Breast epithelium (tissue), 4 donors: Measurements from ENCODE around the gene SULT6B1. TPM values are rescaled to one million over a fixed set of nuclear protein-coding genes. Genes with fewer than 3 reads are reported as not detected.

ENCODE experiments used
- DNase-seq, 2 donors: peaks; one replicate each; pipeline ENCODE4 v3.0.0-alpha.2; 2019; ENCODE audit warnings: low spot score in 2 of 2
- H3K27ac ChIP-seq, 2 donors: fragments of 200-600 bp; sonication (generic) in 1 of 2; one replicate each; pipeline ENCODE4 v1.5.1; 2016 to 2019; ENCODE audit warnings: mild to moderate bottlenecking in 1 of 2
- H3K27me3 ChIP-seq, 2 donors: fragments of 200-600 bp; sonication (generic) in 1 of 2; one replicate each; pipeline versions ENCODE4 v1.5.1 to v1.6.0; 2017 to 2019; ENCODE audit warnings: control low read depth in 1 of 2, mild to moderate bottlenecking in 1 of 2
- H3K36me3 ChIP-seq: fragments of 200-600 bp; one replicate; pipeline ENCODE4 v1.5.1; 2019
- H3K4me1 ChIP-seq, 2 donors: fragments of 200-600 bp; sonication (generic); one replicate each; pipeline ENCODE4 v1.5.1; 2016 to 2019; ENCODE audit warnings: control low read depth in 1 of 2
- H3K4me3 ChIP-seq, 3 donors: fragments of 200-600 bp; sonication (generic); 1 replicate in 2 of 3; 2 replicates in 1 of 3; pipeline ENCODE4 v1.5.1; 2016 to 2019; ENCODE audit warnings: mild to moderate bottlenecking in 3 of 3, moderate library complexity in 2 of 3
- H3K9me3 ChIP-seq, 2 donors: fragments of 200-600 bp; sonication (generic) in 1 of 2; one replicate each; pipeline ENCODE4 v1.5.1; 2016 to 2019; ENCODE audit warnings: control low read depth in 1 of 2
- CTCF ChIP-seq, 3 donors: fragments of 450-650 bp; IDR thresholded peaks; one replicate each; pipeline ENCODE4 v1.5.1; 2016 to 2017; ENCODE audit warnings: antibody characterized with exemption in 3 of 3, mild to moderate bottlenecking in 3 of 3, moderate library complexity in 3 of 3
- POLR2A ChIP-seq: fragments of 450-650 bp; IDR thresholded peaks from one replicate; pipeline ENCODE4 v1.6.1; 2016; ENCODE audit warnings: antibody characterized with exemption, mild to moderate bottlenecking, moderate library complexity
- POLR2AphosphoS5 ChIP-seq, 3 donors: sonication (generic); formaldehyde crosslinking; IDR thresholded peaks; one replicate each; pipeline ENCODE4 v1.6.1; 2017; ENCODE audit warnings: antibody characterized with exemption in 3 of 3
- intact Hi-C: fragments of 100-400 bp; cut with DNase I; formaldehyde crosslinking; loops from one replicate; pipeline ENCODE4 v1.15.1; 2023; ENCODE audit warnings: low total_unique reads
- total RNA-seq, 3 donors: library from RNA; depleted of rRNA; stranded (reverse); fragments of >200 nt; gene quantifications; one replicate each; pipeline ENCODE4 v1.1.0, GENCODE V29; 2016

SULT6B1 gene
- total RNA-seq, 3 donors from 2014 or later, result not detected

- Histone ChIP-seq H3K4me1 (no peaks in the 10 kb centered on the region), H3K9me3 (no peaks in the 10 kb centered on the region), H3K27ac (no peak overlapping the region), H3K36me3 (no peaks in the 10 kb centered on the region), H3K27me3 (no peaks in the 10 kb centered on the region), H3K4me3 (no peak overlapping the region)
- DNase-seq, result no peak
- TF ChIP-seq POLR2A (no peak), CTCF (IDR thresholded peaks at IDR 0.05) (no peak), POLR2AphosphoS5 (IDR thresholded peaks at IDR 0.05) (no peak)
- intact Hi-C loops, result no loop called here
Observed at GRCh38 chr2:37192551-37192950, 4.1 kb upstream of the SULT6B1 start.

GRCh38 chr2:37191747-37192146 lies 3.3 kb upstream of the SULT6B1 start:
- no peaks in the 10 kb centered on the region for H3K36me3 ChIP-seq
- no peaks in the 10 kb centered on the region for H3K4me1 ChIP-seq
- no peak for DNase-seq
- intact Hi-C loops, result no loop called here
- no peaks in the 10 kb centered on the region for H3K9me3 ChIP-seq
- no peak overlapping the region for H3K27ac ChIP-seq
- TF ChIP-seq POLR2A (no peak), POLR2AphosphoS5 (IDR thresholded peaks at IDR 0.05) (no peak), CTCF (IDR thresholded peaks at IDR 0.05) (no peak)
- no peaks in the 10 kb centered on the region for H3K27me3 ChIP-seq
- no peak overlapping the region for H3K4me3 ChIP-seq

GRCh38 chr2:37191253-37191652 lies 2.8 kb upstream of the SULT6B1 start:
- TF ChIP-seq CTCF (IDR thresholded peaks at IDR 0.05), result no peak
- no peak for TF ChIP-seq POLR2A
- TF ChIP-seq POLR2AphosphoS5 (IDR thresholded peaks at IDR 0.05), result no peak
- no peak for DNase-seq
- intact Hi-C loops, result no loop called here
- Histone ChIP-seq H3K27ac (no peak overlapping the region), H3K36me3 (no peaks in the 10 kb centered on the region), H3K9me3 (no peaks in the 10 kb centered on the region), H3K4me3 (no peak overlapping the region), H3K4me1 (no peaks in the 10 kb centered on the region), H3K27me3 (no peaks in the 10 kb centered on the region)

GRCh38 chr2:37190290-37190689 lies 1.8 kb upstream of the SULT6B1 start:
- Histone ChIP-seq H3K36me3 (no peaks in the 10 kb centered on the region), H3K9me3 (no peaks in the 10 kb centered on the region), H3K27me3 (no peaks in the 10 kb centered on the region), H3K4me3 (no peak overlapping the region), H3K27ac (peak overlapping the region in 1 of 2 donors; percentile 61), H3K4me1 (no peaks in the 10 kb centered on the region)
- no peak for DNase-seq
- intact Hi-C loops, result no loop called here
- TF ChIP-seq CTCF (IDR thresholded peaks at IDR 0.05), result no peak
- TF ChIP-seq POLR2AphosphoS5 (IDR thresholded peaks at IDR 0.05), result no peak
- no peak for TF ChIP-seq POLR2A

GRCh38 chr2:37189452-37190153 lies 1.1 kb upstream of the SULT6B1 start:
- TF ChIP-seq CTCF (IDR thresholded peaks at IDR 0.05) (no peak), POLR2AphosphoS5 (IDR thresholded peaks at IDR 0.05) (no peak), POLR2A (no peak)
- H3K9me3 ChIP-seq, result no peaks in the 10 kb centered on the region
- H3K27ac ChIP-seq, result peak overlapping the region in 1 of 2 donors; percentile 61
- peak in 1 of 2 donors; percentile 40 for DNase-seq
- H3K4me1 ChIP-seq, result no peaks in the 10 kb centered on the region
- intact Hi-C loops, result no loop called here
- no peaks in the 10 kb centered on the region for H3K27me3 ChIP-seq
- no peaks in the 10 kb centered on the region for H3K36me3 ChIP-seq
- H3K4me3 ChIP-seq, result no peak overlapping the region
